Measurements from ENCODE around the gene TOLLIP.

Gene TOLLIP

DNA sequence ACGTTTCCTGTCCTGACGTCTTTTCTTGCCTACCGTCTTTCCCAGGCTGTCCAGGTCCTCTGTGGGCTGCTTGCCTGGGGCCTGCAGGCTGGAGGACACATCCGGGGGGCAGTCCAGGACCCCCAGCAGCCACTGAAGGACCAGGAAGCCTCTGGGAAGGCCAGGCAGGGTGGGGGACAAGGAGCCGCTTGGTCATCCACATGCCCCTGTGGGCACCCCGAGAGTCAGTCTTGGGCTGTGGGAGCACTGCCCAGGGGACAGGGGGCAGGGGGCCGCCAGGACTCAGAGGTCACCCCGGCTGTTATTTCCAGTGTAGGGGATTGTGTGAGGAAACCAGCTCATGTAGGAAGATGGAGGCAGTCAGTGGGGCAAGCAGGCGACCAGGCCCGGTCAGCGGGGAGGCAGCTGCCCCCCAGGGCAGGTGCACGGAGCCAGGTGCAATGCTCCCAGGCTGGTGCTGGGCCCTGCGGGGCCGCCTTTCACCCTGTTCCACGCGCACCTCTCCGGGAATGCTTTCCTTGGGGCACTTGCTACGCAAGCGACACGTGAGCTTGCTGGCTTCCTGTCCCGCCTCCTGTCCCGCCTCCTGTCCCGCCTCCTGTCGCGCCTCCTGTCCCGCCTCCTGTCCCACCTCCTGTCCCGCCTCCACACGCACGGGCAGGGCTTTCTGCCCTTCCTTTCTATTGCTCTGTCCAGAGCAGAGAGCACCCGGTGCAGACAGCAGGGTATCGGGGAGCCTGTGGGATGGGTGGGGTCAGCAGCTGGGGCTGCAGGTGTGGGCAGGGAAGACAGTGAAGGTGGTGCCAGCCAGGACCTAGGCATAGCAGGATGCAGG lies 47.0 kb downstream of the TOLLIP start:
- H3K9me3 ChIP-seq (ENCODE audit: control insufficient read depth, low read length): no peaks in the 10 kb centered on the region
- H3K4me2 ChIP-seq (ENCODE audit: low read length): peak overlapping the region; percentile 76
- TF ChIP-seq, protein P1, sequence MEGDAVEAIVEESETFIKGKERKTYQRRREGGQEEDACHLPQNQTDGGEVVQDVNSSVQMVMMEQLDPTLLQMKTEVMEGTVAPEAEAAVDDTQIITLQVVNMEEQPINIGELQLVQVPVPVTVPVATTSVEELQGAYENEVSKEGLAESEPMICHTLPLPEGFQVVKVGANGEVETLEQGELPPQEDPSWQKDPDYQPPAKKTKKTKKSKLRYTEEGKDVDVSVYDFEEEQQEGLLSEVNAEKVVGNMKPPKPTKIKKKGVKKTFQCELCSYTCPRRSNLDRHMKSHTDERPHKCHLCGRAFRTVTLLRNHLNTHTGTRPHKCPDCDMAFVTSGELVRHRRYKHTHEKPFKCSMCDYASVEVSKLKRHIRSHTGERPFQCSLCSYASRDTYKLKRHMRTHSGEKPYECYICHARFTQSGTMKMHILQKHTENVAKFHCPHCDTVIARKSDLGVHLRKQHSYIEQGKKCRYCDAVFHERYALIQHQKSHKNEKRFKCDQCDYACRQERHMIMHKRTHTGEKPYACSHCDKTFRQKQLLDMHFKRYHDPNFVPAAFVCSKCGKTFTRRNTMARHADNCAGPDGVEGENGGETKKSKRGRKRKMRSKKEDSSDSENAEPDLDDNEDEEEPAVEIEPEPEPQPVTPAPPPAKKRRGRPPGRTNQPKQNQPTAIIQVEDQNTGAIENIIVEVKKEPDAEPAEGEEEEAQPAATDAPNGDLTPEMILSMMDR (IDR thresholded peaks at IDR 0.05): no peak
- H3K79me2 ChIP-seq: no peaks in the 10 kb centered on the region
- H3K27ac ChIP-seq: peak overlapping the region; percentile 42
- H3K4me3 ChIP-seq (ENCODE audit: low read depth, low read length): peak overlapping the region; percentile 41
- no peaks in the 10 kb centered on the region for H3K36me3 ChIP-seq (ENCODE audit: control insufficient read depth, insufficient read depth, low read length)
- H2AFZ ChIP-seq: peak overlapping the region; percentile 89
- no peaks in the 10 kb centered on the region for H3K27me3 ChIP-seq (ENCODE audit: control insufficient read depth, insufficient read depth, low read length)
- no peak overlapping the region for H3K9ac ChIP-seq
- H3K4me1 ChIP-seq: peaks cover 6% of the 10 kb centered on the region

DNA sequence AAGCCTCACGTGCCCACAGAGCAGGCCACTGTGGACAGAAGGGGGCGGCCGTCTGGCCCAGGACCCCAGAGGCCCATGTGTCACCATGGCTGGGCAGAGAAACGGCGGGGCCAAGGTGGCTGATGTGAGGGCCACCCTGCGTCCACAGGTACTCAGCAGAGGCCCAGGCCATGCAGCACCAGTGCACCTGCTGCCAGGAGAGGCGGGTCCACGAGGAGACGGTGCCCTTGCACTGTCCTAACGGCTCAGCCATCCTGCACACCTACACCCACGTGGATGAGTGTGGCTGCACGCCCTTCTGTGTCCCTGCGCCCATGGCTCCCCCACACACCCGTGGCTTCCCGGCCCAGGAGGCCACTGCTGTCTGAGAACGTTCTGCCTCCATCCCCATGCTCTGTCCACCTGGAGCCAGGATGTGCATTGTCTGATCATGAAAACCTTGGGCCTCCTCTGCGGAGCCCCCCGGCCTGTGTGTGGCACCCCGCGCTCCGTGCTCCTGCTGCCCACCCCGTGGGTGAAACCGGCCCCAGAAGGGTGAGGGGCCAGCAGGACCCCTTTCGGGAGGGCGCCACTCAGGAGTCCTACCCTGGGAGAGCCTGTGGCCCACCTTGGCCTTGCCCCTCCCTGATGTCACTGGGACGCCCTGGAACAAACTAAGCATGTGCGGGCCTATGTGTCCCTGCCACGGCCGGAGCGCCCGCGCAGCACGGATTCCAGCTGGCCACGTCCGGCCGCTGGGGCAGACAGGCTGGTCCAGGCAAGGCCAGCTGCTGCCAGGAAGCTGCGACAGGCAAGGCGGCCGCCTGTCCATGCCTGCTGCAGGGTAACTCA lies 48.0 kb downstream of the TOLLIP start:
- H3K4me3 ChIP-seq (ENCODE audit: low read depth, low read length): no peak overlapping the region
- no peak overlapping the region for H3K27ac ChIP-seq

DNA sequence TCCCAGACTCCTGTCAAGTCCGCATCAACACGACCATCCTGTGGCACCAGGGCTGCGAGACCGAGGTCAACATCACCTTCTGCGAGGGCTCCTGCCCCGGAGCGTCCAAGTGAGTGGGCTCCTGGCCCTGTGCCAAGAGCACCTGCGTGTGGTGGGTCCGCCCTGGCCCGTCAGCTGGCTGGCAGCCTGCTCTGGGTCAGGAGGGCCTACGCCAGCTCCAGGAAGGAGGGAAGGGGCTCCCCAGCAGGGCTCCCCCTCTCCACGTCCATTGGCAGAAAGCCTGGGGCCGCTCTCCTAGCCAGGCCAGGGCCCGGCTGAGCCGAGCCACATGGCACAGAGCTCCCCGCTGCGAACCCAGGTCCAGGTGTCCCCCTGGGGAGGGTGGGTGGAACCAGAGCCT lies 48.8 kb downstream of the TOLLIP start:
- TF ChIP-seq, protein P1 (IDR thresholded peaks at IDR 0.05): no peak
- H3K27ac ChIP-seq: no peak overlapping the region
- H3K4me1 ChIP-seq: peaks cover 6% of the 10 kb centered on the region
- no peaks in the 10 kb centered on the region for H3K79me2 ChIP-seq
- H2AFZ ChIP-seq: no peak overlapping the region
- H3K4me2 ChIP-seq (ENCODE audit: low read length): no peak overlapping the region
- H3K36me3 ChIP-seq (ENCODE audit: control insufficient read depth, insufficient read depth, low read length): no peaks in the 10 kb centered on the region
- H3K9ac ChIP-seq: no peak overlapping the region
- H3K4me3 ChIP-seq (ENCODE audit: low read depth, low read length): no peak overlapping the region
- no peaks in the 10 kb centered on the region for H3K9me3 ChIP-seq (ENCODE audit: control insufficient read depth, low read length)
- no peaks in the 10 kb centered on the region for H3K27me3 ChIP-seq (ENCODE audit: control insufficient read depth, insufficient read depth, low read length)

More for the DNA sequence above, 48.0 kb downstream of the TOLLIP start:
- Histone ChIP-seq H3K9me3 (ENCODE audit: control insufficient read depth, low read length) (no peaks in the 10 kb centered on the region), H2AFZ (no peak overlapping the region), H3K4me1 (peaks cover 6% of the 10 kb centered on the region), H3K27me3 (ENCODE audit: control insufficient read depth, insufficient read depth, low read length) (no peaks in the 10 kb centered on the region), H3K4me2 (ENCODE audit: low read length) (no peak overlapping the region), H3K9ac (no peak overlapping the region), H3K36me3 (ENCODE audit: control insufficient read depth, insufficient read depth, low read length) (no peaks in the 10 kb centered on the region), H3K79me2 (no peaks in the 10 kb centered on the region)
- TF ChIP-seq, protein P1 (IDR thresholded peaks at IDR 0.05): no peak

DNA sequence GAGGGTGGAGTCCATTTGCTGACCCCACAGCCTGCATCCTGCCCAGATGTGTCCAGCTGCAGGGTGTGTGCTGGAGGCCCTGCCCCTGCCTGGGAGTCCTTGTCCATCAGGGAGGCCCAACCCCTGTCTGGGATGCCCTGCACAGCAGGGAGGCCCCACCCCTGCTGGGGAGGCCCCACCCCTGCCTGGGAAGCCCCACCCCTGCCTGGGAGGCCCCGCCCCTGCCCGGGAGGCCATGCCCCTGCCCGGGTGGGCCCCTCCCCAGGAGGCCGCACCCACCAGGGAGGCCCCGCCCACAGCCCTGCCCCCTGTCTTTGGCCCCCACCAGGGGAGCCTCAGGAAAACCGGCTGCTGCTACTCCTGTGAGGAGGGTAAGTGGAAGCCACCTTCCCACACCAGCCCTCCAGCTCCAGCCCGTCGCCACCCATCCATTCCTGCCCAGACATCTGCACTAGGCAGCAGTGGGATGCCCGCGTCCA lies 49.4 kb downstream of the TOLLIP start:
- Histone ChIP-seq H3K36me3 (ENCODE audit: control insufficient read depth, insufficient read depth, low read length) (no peaks in the 10 kb centered on the region), H3K27ac (no peak overlapping the region), H3K79me2 (no peaks in the 10 kb centered on the region), H3K9me3 (ENCODE audit: control insufficient read depth, low read length) (no peaks in the 10 kb centered on the region), H2AFZ (no peak overlapping the region), H3K9ac (no peak overlapping the region), H3K4me1 (peaks cover 6% of the 10 kb centered on the region), H3K4me3 (ENCODE audit: low read depth, low read length) (no peak overlapping the region), H3K27me3 (ENCODE audit: control insufficient read depth, insufficient read depth, low read length) (no peaks in the 10 kb centered on the region), H3K4me2 (ENCODE audit: low read length) (no peak overlapping the region)
- TF ChIP-seq, protein P1 (IDR thresholded peaks at IDR 0.05): no peak

Data from parathyroid adenoma (tissue), 2 donors.